T-cell (primary cell): ENCODE results near the gene IL1RAPL2. TPM values are rescaled to one million over a fixed set of nuclear protein-coding genes. Genes with fewer than 3 reads are reported as not detected.
"Not testable (repeated sequence)": the region's sequence is repeated elsewhere in the genome, so short reads cannot be mapped to it uniquely, and the experiment has no call there.

Experiments used
- ATAC-seq, 4 experiments: fragments of 200-7000 bp in 3 of 4; fragments of 150-1000 bp in 1 of 4; cut with Tn5 transposase; replicated peaks in 1 of 4; 1 replicate in 3 of 4; 2 replicates in 1 of 4; pipeline ENCODE4 v1.10.0; 2021; ENCODE audit warnings: moderate library complexity in 3 of 4, mild to moderate bottlenecking in 2 of 4, moderate number of reproducible peaks in 1 of 4
- CTCF ChIA-PET, 2 donors: fragments of 300-600 bp; sonication (Branson Sonifier 250); formaldehyde crosslinking; loops; one replicate each; lab custom pipeline; 2022; ENCODE audit warnings: antibody characterized with exemption in 2 of 2; lab: Charles Lee
- POLR2A ChIA-PET, 2 donors: fragments of 300-600 bp; sonication (Branson Sonifier 250); formaldehyde crosslinking; loops; one replicate each; lab custom pipeline; 2022; ENCODE audit warnings: antibody characterized with exemption in 2 of 2; lab: Charles Lee
- DNase-seq, 35 experiments: peaks; one replicate each; pipeline versions ENCODE4 v3.0.0 to v3.0.0-alpha.2; 2013 to 2023
- H3K27ac ChIP-seq: one replicate; pipeline ENCODE4 v1.5.1; 2013; ENCODE audit warnings: low read length
- H3K27me3 ChIP-seq, 2 experiments: replicated peaks in 1 of 2; 1 replicate in 1 of 2; 2 replicates in 1 of 2; pipeline versions ENCODE4 v1.6.1 to v1.7.0; 2013; ENCODE audit warnings: low read length in 1 of 2, mixed read lengths in 1 of 2; ENCODE audit not compliant: control insufficient read depth in 2 of 2, insufficient read depth in 2 of 2; ENCODE audit errors: extremely low read depth in 1 of 2
- H3K36me3 ChIP-seq, 2 donors: 1 replicate in 1 of 2; 2 replicates in 1 of 2; pipeline versions ENCODE4 v1.6.1 to v1.7.0; 2013; ENCODE audit warnings: low read length in 1 of 2; ENCODE audit not compliant: control insufficient read depth in 2 of 2, insufficient read depth in 1 of 2; ENCODE audit errors: extremely low read depth in 1 of 2
- H3K4me1 ChIP-seq, 2 experiments: 1 replicate in 1 of 2; 2 replicates in 1 of 2; pipeline versions ENCODE4 v1.6.1 to v1.7.0; 2013; ENCODE audit warnings: low read length in 2 of 2, mixed read lengths in 1 of 2; ENCODE audit not compliant: insufficient read depth in 2 of 2, control insufficient read depth in 1 of 2; ENCODE audit errors: extremely low read depth in 1 of 2
- H3K4me3 ChIP-seq, 2 donors: 1 replicate in 1 of 2; 2 replicates in 1 of 2; pipeline versions ENCODE4 v1.5.1 to v1.7.0; 2013; ENCODE audit warnings: mild to moderate bottlenecking in 2 of 2, low read length in 1 of 2, moderate library complexity in 1 of 2; ENCODE audit not compliant: control insufficient read depth in 1 of 2; ENCODE audit errors: extremely low read depth in 1 of 2
- H3K9me3 ChIP-seq: 2 replicates; pipeline ENCODE4 v1.7.0; 2013
- H3K27ac Mint-ChIP-seq, 2 donors: one replicate each; pipeline ENCODE4 v1.8.0; 2020 to 2021; ENCODE audit warnings: mild to moderate bottlenecking in 2 of 2, mixed read lengths in 2 of 2
- H3K27me3 Mint-ChIP-seq, 2 donors: one replicate each; pipeline ENCODE4 v1.8.0; 2021 to 2022; ENCODE audit warnings: mixed read lengths in 2 of 2
- H3K36me3 Mint-ChIP-seq: one replicate; pipeline ENCODE4 v1.8.0; 2021; ENCODE audit warnings: mixed read lengths
- H3K4me1 Mint-ChIP-seq, 3 donors: one replicate each; pipeline ENCODE4 v1.8.0; 2020 to 2022; ENCODE audit warnings: mixed read lengths in 3 of 3, mild to moderate bottlenecking in 1 of 3
- H3K4me3 Mint-ChIP-seq, 3 donors: one replicate each; pipeline ENCODE4 v1.8.0; 2020 to 2022; ENCODE audit warnings: mild to moderate bottlenecking in 3 of 3, mixed read lengths in 3 of 3, moderate library complexity in 3 of 3
- H3K9me3 Mint-ChIP-seq, 3 donors: one replicate each; pipeline ENCODE4 v1.8.0; 2020 to 2022; ENCODE audit warnings: mixed read lengths in 3 of 3
- WGBS: methylation state at CpG from one replicate; pipeline ENCODE4 v1.1.5; 2013; ENCODE audit warnings: missing lambda C conversion rate; ENCODE audit not compliant: insufficient coverage; 5-methylcytosine and 5-hydroxymethylcytosine counted together
- total RNA-seq, 35 experiments: library from RNA in 6 of 35; stranded (reverse) in 6 of 35; fragments of 120-200 nt in 1 of 35; gene quantifications; one replicate each; pipeline versions ENCODE4 v1.2.1 to v1.2.4 and lab custom pipeline; 2013 to 2026

Gene IL1RAPL2
- total RNA-seq, 5 donors from 2014 or later (not counting 1 experiment from before 2014, with no cell fraction given): not detected

DNA sequence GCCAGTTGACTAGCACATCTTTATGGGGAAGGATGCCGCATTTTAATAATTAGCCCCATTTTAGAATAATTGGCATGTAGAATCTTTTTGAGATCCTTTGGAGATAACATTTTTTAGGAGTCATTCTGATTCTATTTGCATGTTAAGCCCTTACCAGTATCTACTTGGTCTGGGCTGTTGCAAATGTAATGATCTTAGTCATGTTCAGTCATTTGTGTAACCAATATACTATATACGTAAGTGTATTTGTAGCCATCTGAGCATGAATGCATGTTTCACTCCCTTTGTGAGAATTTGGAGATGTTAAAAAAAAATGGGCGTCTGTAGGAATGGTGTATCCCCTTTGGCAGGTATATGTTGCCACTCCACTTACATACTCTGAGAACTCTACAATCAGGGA lies 535.4 kb downstream of the IL1RAPL2 start:
- Histone ChIP-seq H3K36me3 (no peaks in the 10 kb centered on the region), H3K4me3 (no peak overlapping the region), H3K4me1 (no peaks in the 10 kb centered on the region), H3K27ac (no peak overlapping the region), H3K27me3 (no peaks in the 10 kb centered on the region), H3K9me3 (no peaks in the 10 kb centered on the region)
- DNase-seq: no peak
- H3K27ac Mint-ChIP-seq: no peak overlapping the region
- ChIA-PET CTCF (no interaction called here), POLR2A (no interaction called here)
- ATAC-seq: no peak
- peaks cover 0 to 7% of the 10 kb centered on the region in 2 donors for H3K27me3 Mint-ChIP-seq
- H3K4me1 Mint-ChIP-seq: no peaks in the 10 kb centered on the region
- no CpG with 5 or more reads among the region's 3 CpGs for WGBS
- no peaks in the 10 kb centered on the region for H3K36me3 Mint-ChIP-seq
- H3K9me3 Mint-ChIP-seq: peaks cover 0 to 4% (median 0%) of the 10 kb centered on the region in 3 donors
- H3K4me3 Mint-ChIP-seq: no peak overlapping the region

- Mint-ChIP-seq H3K27me3 (peaks cover 0 to 8% of the 10 kb centered on the region in 2 donors), H3K4me3 (no peak overlapping the region), H3K36me3 (no peaks in the 10 kb centered on the region), H3K4me1 (no peaks in the 10 kb centered on the region), H3K9me3 (peaks cover 5 to 8% (median 5%) of the 10 kb centered on the region in 3 donors), H3K27ac (no peak overlapping the region)
- no peak for DNase-seq
- POLR2A ChIA-PET: no interaction called here
- no peak overlapping the region for H3K27ac ChIP-seq
- no peaks in the 10 kb centered on the region for H3K27me3 ChIP-seq
- ATAC-seq: no peak
- CTCF ChIA-PET: no interaction called here
- WGBS: no CpG with 5 or more reads among the region's 6 CpGs
- no peaks in the 10 kb centered on the region for H3K4me1 ChIP-seq
- H3K36me3 ChIP-seq: no peaks in the 10 kb centered on the region
- H3K9me3 ChIP-seq: no peaks in the 10 kb centered on the region
- no peak overlapping the region for H3K4me3 ChIP-seq
These were observed 543.9 kb downstream of the IL1RAPL2 start for GRCh38 chrX:105109936-105110335.

GRCh38 chrX:105114554-105115130 lies 548.6 kb downstream of the IL1RAPL2 start:
- H3K9me3 ChIP-seq: no peaks in the 10 kb centered on the region
- H3K27ac ChIP-seq: no peak overlapping the region
- ATAC-seq: no peak
- Mint-ChIP-seq H3K27me3 (no peaks in the 10 kb centered on the region), H3K4me3 (no peak overlapping the region), H3K9me3 (peaks cover 0 to 3% (median 0%) of the 10 kb centered on the region in 3 donors), H3K36me3 (no peaks in the 10 kb centered on the region), H3K4me1 (no peaks in the 10 kb centered on the region), H3K27ac (no peak overlapping the region)
- H3K27me3 ChIP-seq: no peaks in the 10 kb centered on the region
- no peaks in the 10 kb centered on the region for H3K4me1 ChIP-seq
- CTCF ChIA-PET: no interaction called here
- H3K4me3 ChIP-seq: no peak overlapping the region
- no CpG with 5 or more reads among the region's 3 CpGs for WGBS
- DNase-seq: no peak
- POLR2A ChIA-PET: no interaction called here
- no peaks in the 10 kb centered on the region for H3K36me3 ChIP-seq

GRCh38 chrX:105115596-105116320 lies 549.8 kb downstream of the IL1RAPL2 start:
- H3K36me3 Mint-ChIP-seq, H3K4me3 ChIP-seq, H3K27ac Mint-ChIP-seq, POLR2A ChIA-PET, H3K4me1 ChIP-seq, DNase-seq, ATAC-seq, H3K27ac ChIP-seq, H3K27me3 ChIP-seq, H3K27me3 Mint-ChIP-seq, H3K4me3 Mint-ChIP-seq, H3K9me3 ChIP-seq, H3K4me1 Mint-ChIP-seq, H3K9me3 Mint-ChIP-seq, H3K36me3 ChIP-seq: not testable (repeated sequence)
- 94% methylated on average over 17 of the region's 35 CpGs for WGBS
- CTCF ChIA-PET: interaction anchor here in 1 of 2 donors (0.6 kb wide), 1 partner anchor 16 kb away, joined by 3 read pairs; no protein-coding TSS in a partner anchor

- no peaks in the 10 kb centered on the region for H3K36me3 ChIP-seq
- CTCF ChIA-PET: no interaction called here
- H3K4me3 ChIP-seq: no peak overlapping the region
- H3K4me3 Mint-ChIP-seq: no peak overlapping the region
- DNase-seq: no peak
- peaks cover 0 to 3% (median 0%) of the 10 kb centered on the region in 3 donors for H3K9me3 Mint-ChIP-seq
- no peaks in the 10 kb centered on the region for H3K4me1 ChIP-seq
- no peaks in the 10 kb centered on the region for H3K27me3 Mint-ChIP-seq
- no CpG with 5 or more reads among the region's 1 CpG for whole genome bisulfite sequencing
- H3K27ac Mint-ChIP-seq: no peak overlapping the region
- H3K27ac ChIP-seq: no peak overlapping the region
- POLR2A ChIA-PET: no interaction called here
- no peaks in the 10 kb centered on the region for H3K27me3 ChIP-seq
- H3K4me1 Mint-ChIP-seq: no peaks in the 10 kb centered on the region
- no peak for ATAC-seq
- no peaks in the 10 kb centered on the region for H3K36me3 Mint-ChIP-seq
- no peaks in the 10 kb centered on the region for H3K9me3 ChIP-seq
These were observed 550.5 kb downstream of the IL1RAPL2 start for GRCh38 chrX:105116486-105116885.

DNA sequence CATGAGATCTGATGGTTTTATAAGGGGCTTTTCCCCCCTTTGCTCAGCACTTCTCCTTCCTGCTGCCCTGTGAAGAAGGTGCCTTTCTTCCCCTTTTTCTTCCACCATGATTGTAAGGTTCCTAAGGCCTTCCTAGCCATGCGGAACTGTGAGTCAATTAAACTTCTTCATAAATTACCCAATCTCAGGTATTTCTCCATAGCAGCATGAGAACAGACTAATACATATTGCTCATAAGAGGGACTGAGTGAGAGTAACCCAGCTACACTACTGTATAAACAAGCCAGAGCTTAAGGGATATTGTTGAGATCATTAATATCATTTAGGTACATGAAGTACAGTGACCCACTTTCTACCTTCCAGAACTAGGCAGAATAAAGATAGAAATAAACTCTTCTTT lies 551.6 kb downstream of the IL1RAPL2 start:
- POLR2A ChIA-PET: no interaction called here
- H3K9me3 ChIP-seq: no peaks in the 10 kb centered on the region
- Mint-ChIP-seq H3K4me1 (no peaks in the 10 kb centered on the region), H3K9me3 (peaks cover 0 to 3% (median 0%) of the 10 kb centered on the region in 3 donors), H3K27ac (no peak overlapping the region), H3K4me3 (no peak overlapping the region), H3K27me3 (no peaks in the 10 kb centered on the region), H3K36me3 (no peaks in the 10 kb centered on the region)
- no peak overlapping the region for H3K27ac ChIP-seq
- DNase-seq: no peak
- no CpG with 5 or more reads among the region's 1 CpG for WGBS
- H3K36me3 ChIP-seq: no peaks in the 10 kb centered on the region
- CTCF ChIA-PET: no interaction called here
- H3K4me1 ChIP-seq: no peaks in the 10 kb centered on the region
- H3K4me3 ChIP-seq: no peak overlapping the region
- no peaks in the 10 kb centered on the region for H3K27me3 ChIP-seq
- no peak for ATAC-seq
